IPS-20b (cell line): ENCODE results near the gene GAST.

Source experiments
- H3K27ac ChIP-seq: one replicate; pipeline ENCODE4 v1.5.1; 2013; ENCODE audit warnings: low read length
- H3K27me3 ChIP-seq: 2 replicates; pipeline ENCODE4 v1.6.1; 2013; ENCODE audit warnings: mild to moderate bottlenecking, low read length, inconsistent platforms; ENCODE audit not compliant: insufficient read depth
- H3K36me3 ChIP-seq: 2 replicates; pipeline ENCODE4 v1.6.1; 2013; ENCODE audit warnings: low read depth, mild to moderate bottlenecking, inconsistent platforms, low read length, moderate library complexity; ENCODE audit not compliant: insufficient read depth
- H3K4me1 ChIP-seq: 2 replicates; pipeline ENCODE4 v1.6.1; 2013; ENCODE audit warnings: mild to moderate bottlenecking, control low read depth, inconsistent platforms, low read length, moderate library complexity; ENCODE audit not compliant: insufficient read depth
- H3K4me3 ChIP-seq: 2 replicates; pipeline ENCODE4 v1.5.1; 2013; ENCODE audit warnings: mild to moderate bottlenecking, low read length, inconsistent platforms
- H3K9ac ChIP-seq: 2 replicates; pipeline ENCODE4 v1.6.1; 2013; ENCODE audit warnings: low read depth, mild to moderate bottlenecking, inconsistent platforms, low read length, moderate library complexity
- H3K9me3 ChIP-seq: 2 replicates; pipeline ENCODE4 v1.6.1; 2013; ENCODE audit warnings: mild to moderate bottlenecking, low read depth, low read length, inconsistent platforms; ENCODE audit not compliant: insufficient read depth

Gene GAST

GRCh38 chr17:41724476-41725050 lies 12.4 kb downstream of the GAST start:
- Histone ChIP-seq H3K36me3 (no peaks in the 10 kb centered on the region), H3K27me3 (no peaks in the 10 kb centered on the region; the same call in 1 of the 2 replicates), H3K4me3 (no peak overlapping the region), H3K27ac (no peak overlapping the region), H3K9me3 (no peaks in the 10 kb centered on the region), H3K9ac (no peak overlapping the region), H3K4me1 (no peaks in the 10 kb centered on the region)

DNA sequence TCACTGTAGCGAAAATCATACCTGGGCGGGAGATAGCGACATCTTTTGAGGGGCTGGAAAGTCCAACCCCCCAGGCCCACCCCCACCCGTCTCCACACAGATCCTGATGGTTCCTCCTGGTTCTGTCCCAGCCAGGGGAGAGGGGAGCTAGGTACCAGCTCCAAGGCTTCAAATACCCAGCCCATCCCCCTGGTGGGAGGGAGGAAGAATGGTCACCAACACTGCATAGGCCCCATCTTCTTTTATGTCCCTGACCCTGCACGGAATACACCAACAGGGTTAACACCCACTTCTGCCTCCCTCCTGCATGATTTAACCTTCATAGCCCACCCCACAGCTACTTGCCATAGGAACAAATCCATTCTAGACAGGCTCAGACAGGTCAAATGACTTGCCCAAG lies 13.0 kb downstream of the GAST start:
- Histone ChIP-seq H3K4me1 (no peaks in the 10 kb centered on the region), H3K27ac (no peak overlapping the region), H3K9me3 (no peaks in the 10 kb centered on the region), H3K4me3 (no peak overlapping the region), H3K9ac (no peak overlapping the region), H3K27me3 (peaks cover 3% of the 10 kb centered on the region), H3K36me3 (no peaks in the 10 kb centered on the region)

DNA sequence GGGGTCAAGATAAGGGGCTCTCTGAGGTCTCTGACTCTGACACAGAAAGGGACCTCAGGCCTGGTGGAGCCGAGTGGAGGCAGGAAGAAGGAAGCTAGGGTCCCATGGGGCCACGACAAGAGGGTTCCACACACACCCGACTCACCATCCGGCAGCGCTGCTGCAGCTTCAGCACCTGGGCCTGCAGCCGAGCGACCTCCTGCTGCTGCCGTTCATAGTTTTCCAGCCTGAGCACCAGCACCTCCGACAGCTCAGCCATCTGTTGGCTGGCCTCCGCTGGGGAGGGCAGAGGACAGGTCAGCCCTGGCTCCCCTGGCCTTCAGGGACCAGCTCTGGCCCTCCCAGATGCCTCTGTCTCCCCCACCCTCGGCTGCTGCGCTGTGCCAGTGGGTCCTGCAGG lies 15.9 kb downstream of the GAST start:
- H3K27ac ChIP-seq: no peak overlapping the region
- no peaks in the 10 kb centered on the region for H3K9me3 ChIP-seq
- no peak overlapping the region for H3K4me3 ChIP-seq
- H3K36me3 ChIP-seq: no peaks in the 10 kb centered on the region
- H3K9ac ChIP-seq: no peak overlapping the region
- peaks cover 32% of the 10 kb centered on the region for H3K27me3 ChIP-seq
- H3K4me1 ChIP-seq: 0 out of 2 replicates have a peak, but pooled peaks cover 2% of the 10 kb centered on the region

- Histone ChIP-seq H3K4me1 (0 out of 2 replicates have a peak, but pooled peaks cover 2% of the 10 kb centered on the region), H3K4me3 (no peak overlapping the region), H3K9ac (no peak overlapping the region), H3K27me3 (peaks cover 56% of the 10 kb centered on the region), H3K36me3 (no peaks in the 10 kb centered on the region), H3K27ac (no peak overlapping the region), H3K9me3 (no peaks in the 10 kb centered on the region)
These were observed 18.3 kb downstream of the GAST start for GRCh38 chr17:41730479-41730878.

GRCh38 chr17:41731836-41732235 lies 19.7 kb downstream of the GAST start:
- Histone ChIP-seq H3K27me3 (peaks cover 70% of the 10 kb centered on the region), H3K4me3 (no peak overlapping the region), H3K36me3 (no peaks in the 10 kb centered on the region)

DNA sequence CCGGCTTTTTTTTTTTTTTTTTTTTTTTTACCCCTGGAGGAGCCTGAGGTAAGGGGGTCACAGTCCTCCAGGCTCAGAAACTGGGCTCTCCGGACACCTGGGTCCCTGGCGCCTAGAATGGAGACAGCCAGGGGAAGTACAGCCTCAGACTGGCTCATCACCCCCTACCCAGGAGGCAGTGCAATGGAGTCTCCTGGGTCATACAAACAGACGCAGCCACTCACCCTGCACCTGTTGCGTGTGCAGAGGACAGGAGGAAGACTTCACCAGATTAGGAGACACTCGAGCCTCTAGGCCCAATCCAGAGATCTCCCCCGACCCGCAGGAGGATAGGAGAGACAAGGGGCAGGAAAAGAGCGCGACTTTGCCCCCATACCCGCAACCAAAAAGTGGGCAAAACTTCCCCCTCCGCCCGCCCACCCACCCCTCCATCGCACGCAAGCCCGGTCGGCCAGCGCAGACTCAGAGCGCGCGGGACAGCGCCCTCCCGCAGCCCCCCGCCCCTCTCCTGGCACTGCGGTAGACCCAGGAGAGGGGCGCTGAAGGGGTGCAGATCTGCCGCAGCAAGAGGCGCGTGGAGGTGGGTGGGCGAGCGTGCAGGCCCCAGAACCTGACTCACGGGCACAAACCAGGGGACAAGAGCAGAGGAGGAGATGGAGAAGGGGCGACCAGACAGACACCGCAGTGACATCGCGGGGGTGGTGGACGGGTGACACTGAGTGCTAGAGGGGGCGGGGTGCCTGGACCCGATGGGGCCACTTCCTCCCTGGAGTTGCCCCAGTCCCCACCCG lies 21.4 kb downstream of the GAST start:
- H3K9me3 ChIP-seq: no peaks in the 10 kb centered on the region
- no peak overlapping the region for H3K9ac ChIP-seq
- peak overlapping the region; percentile 78; the same call in 1 of the 2 replicates for H3K4me3 ChIP-seq
- no peaks in the 10 kb centered on the region for H3K36me3 ChIP-seq
- H3K4me1 ChIP-seq: peaks cover 7% of the 10 kb centered on the region
- no peak overlapping the region for H3K27ac ChIP-seq
- peaks cover 80% of the 10 kb centered on the region for H3K27me3 ChIP-seq

More at GRCh38 chr17:41731836-41732235, 19.7 kb downstream of the GAST start:
- Histone ChIP-seq H3K9me3 (no peaks in the 10 kb centered on the region), H3K4me1 (0 out of 2 replicates have a peak, but pooled peaks cover 2% of the 10 kb centered on the region), H3K27ac (no peak overlapping the region), H3K9ac (no peak overlapping the region)

DNA sequence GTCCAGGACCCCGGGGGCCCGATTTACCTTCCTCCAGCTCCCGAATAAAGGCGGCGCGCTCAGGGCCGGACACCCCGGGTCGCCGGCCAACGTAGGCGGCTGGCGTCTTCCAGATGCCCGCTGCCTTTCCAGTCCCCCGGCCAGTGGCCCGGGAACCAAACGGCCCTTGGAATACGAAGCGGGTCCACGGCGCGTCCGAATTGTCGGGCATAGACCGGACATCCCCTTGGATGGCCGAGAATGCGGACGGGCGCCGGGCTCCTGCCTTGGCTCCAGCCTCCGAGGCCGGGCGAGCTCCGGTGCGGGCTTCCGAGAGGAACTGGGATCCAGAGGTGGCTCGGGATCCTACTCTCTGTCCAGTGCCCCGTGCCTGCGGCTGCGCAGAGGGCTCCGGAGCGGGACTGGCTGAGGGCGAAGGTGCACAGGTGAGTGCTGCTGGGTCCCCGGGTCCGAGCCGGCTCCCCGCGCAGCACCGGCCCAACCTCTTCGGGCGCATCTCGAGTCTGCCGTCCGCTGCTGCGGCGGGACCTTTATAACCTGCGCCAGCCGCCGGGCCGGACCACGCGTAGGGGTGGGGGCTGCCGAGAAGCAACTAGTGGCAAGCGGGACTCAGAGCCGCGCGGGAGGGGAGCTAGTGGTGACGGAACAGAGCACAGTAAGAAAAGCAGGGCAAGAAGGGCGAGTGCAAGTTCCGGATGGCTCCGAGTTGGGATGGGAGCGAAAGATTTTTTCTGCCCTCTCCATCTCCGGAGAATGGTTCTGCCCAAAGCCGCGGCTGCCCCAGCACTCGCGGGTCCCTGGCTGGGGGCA lies 22.2 kb downstream of the GAST start, which contains the start of gene HAP1:
Gene HAP1 (minus strand): TSS at position 505 of the 810 bp plus-strand sequence. CDS start 9 bp downstream, at position 496.
- Histone ChIP-seq H3K27me3 (peaks cover 80% of the 10 kb centered on the region), H3K27ac (no peak within 1 kb of the TSS), H3K4me1 (peaks cover 7% of the 10 kb centered on the region), H3K4me3 (peak within 1 kb of the TSS; percentile 78), H3K36me3 (no peaks in the 10 kb centered on the region), H3K9ac (peak within 1 kb of the TSS; percentile 86), H3K9me3 (no peaks in the 10 kb centered on the region)

GRCh38 chr17:41734949-41735313 lies 22.8 kb downstream of the GAST start:
- Histone ChIP-seq H3K27ac (no peak overlapping the region), H3K4me3 (peak overlapping the region; percentile 78), H3K36me3 (no peaks in the 10 kb centered on the region), H3K9ac (peak overlapping the region; percentile 86; the same call in 1 of the 2 replicates), H3K9me3 (no peaks in the 10 kb centered on the region), H3K27me3 (peaks cover 80% of the 10 kb centered on the region), H3K4me1 (peaks cover 7% of the 10 kb centered on the region)

- H3K27ac ChIP-seq: no peak overlapping the region
- no peak overlapping the region for H3K9ac ChIP-seq
- H3K4me1 ChIP-seq: peaks cover 5% of the 10 kb centered on the region
- H3K9me3 ChIP-seq: no peaks in the 10 kb centered on the region
- no peak overlapping the region for H3K4me3 ChIP-seq
- peaks cover 72% of the 10 kb centered on the region for H3K27me3 ChIP-seq
- H3K36me3 ChIP-seq: no peaks in the 10 kb centered on the region
These were observed 23.6 kb downstream of the GAST start for GRCh38 chr17:41735744-41736143.

DNA sequence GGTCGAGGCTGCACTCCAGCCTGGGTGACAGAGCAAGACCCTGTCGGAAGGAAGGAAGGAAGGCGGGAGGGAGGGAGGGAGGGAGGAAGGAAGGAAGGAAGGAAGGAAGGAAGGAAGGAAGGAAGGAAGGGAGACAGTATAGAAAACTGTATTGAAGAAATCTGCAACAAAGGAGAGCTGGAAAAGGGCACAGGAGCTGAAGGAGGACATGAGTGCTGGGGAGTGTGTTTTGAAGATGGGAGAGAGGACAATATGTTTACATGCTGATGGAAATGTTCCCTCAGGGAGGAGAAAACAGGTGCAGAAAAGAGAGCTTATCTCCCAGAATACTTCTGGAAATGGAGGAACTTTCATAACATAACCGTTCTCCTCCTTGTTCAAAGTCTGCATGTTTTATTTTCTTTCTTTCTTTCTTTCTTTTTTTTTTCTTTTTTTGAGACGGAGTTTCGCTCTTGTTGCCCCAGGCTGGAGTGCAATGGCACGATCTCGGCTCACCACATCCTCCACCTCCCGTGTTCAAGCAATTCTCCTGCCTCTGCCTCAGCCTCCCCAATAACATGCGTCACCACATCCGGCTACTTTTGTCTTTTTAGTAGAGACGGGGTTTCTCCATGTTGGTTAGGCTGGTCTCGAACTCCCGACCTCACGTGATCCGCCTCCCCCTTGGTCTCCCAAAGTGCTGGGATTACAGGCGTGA lies 25.0 kb downstream of the GAST start:
- H3K9me3 ChIP-seq: no peaks in the 10 kb centered on the region
- no peak overlapping the region for H3K27ac ChIP-seq
- no peak overlapping the region for H3K9ac ChIP-seq
- H3K4me3 ChIP-seq: no peak overlapping the region
- H3K27me3 ChIP-seq: peaks cover 58% of the 10 kb centered on the region
- peaks cover 5% of the 10 kb centered on the region for H3K4me1 ChIP-seq
- no peaks in the 10 kb centered on the region for H3K36me3 ChIP-seq

GRCh38 chr17:41737680-41738023 lies 25.5 kb downstream of the GAST start:
- peaks cover 53% of the 10 kb centered on the region for H3K27me3 ChIP-seq
- H3K9ac ChIP-seq: no peak overlapping the region

More at GRCh38 chr17:41737680-41738023, 25.5 kb downstream of the GAST start:
- Histone ChIP-seq H3K4me3 (no peak overlapping the region), H3K9me3 (no peaks in the 10 kb centered on the region), H3K36me3 (no peaks in the 10 kb centered on the region), H3K4me1 (peaks cover 5% of the 10 kb centered on the region), H3K27ac (no peak overlapping the region)
